Measurements from ENCODE around the gene SVIL. TPM values are rescaled to one million over a fixed set of nuclear protein-coding genes. Genes with fewer than 3 reads are reported as not detected.
A peak's percentile ranks its signal among the peaks of the same experiment; 100 is the strongest.

SVIL gene
- total RNA-seq, 3 donors from 2014 or later, result 25.8 to 69.5 (median 60.6) TPM

- intact Hi-C loops (cut with DNase I; ENCODE audit: low total_unique reads), result no loop called here
- no peaks in the 10 kb centered on the region for H3K4me1 ChIP-seq
- H3K27me3 ChIP-seq, result no peaks in the 10 kb centered on the region
- H3K4me3 ChIP-seq, result no peak overlapping the region
- DNase-seq (ENCODE audit: low spot score in 2 of 2), result no peak
- TF ChIP-seq CTCF (IDR thresholded peaks at IDR 0.05) (no peak), POLR2A (IDR thresholded peaks at IDR 0.05) (no peak), POLR2AphosphoS5 (IDR thresholded peaks at IDR 0.05) (no peak)
- H3K9me3 ChIP-seq, result no peaks in the 10 kb centered on the region
- H3K27ac ChIP-seq, result no peak overlapping the region
- no peaks in the 10 kb centered on the region for H3K36me3 ChIP-seq
Observed at GRCh38 chr10:29546773-29547313, 87.9 kb downstream of the SVIL start.

- H3K9me3 ChIP-seq, result no peaks in the 10 kb centered on the region
- H3K27ac ChIP-seq, result no peak overlapping the region
- no peaks in the 10 kb centered on the region for H3K36me3 ChIP-seq
- TF ChIP-seq POLR2AphosphoS5 (IDR thresholded peaks at IDR 0.05), result no peak
- TF ChIP-seq CTCF (IDR thresholded peaks at IDR 0.05), result no peak
- no peak for TF ChIP-seq POLR2A (IDR thresholded peaks at IDR 0.05)
- H3K27me3 ChIP-seq, result no peaks in the 10 kb centered on the region
- DNase-seq (ENCODE audit: low spot score in 2 of 2), result no peak
- no peak overlapping the region for H3K4me3 ChIP-seq
- no peaks in the 10 kb centered on the region for H3K4me1 ChIP-seq
- intact Hi-C loops (cut with DNase I; ENCODE audit: low total_unique reads), result no loop called here
Observed at GRCh38 chr10:29545122-29545521, 89.6 kb downstream of the SVIL start.

- Histone ChIP-seq H3K4me3 (no peak overlapping the region), H3K27ac (peak overlapping the region in 1 of 2 donors; percentile 30), H3K9me3 (no peaks in the 10 kb centered on the region), H3K4me1 (no peaks in the 10 kb centered on the region), H3K36me3 (no peaks in the 10 kb centered on the region), H3K27me3 (no peaks in the 10 kb centered on the region)
- no peak for DNase-seq (ENCODE audit: low spot score in 2 of 2)
- intact Hi-C loops (cut with DNase I; ENCODE audit: low total_unique reads), result no loop called here
- TF ChIP-seq CTCF (IDR thresholded peaks at IDR 0.05) (no peak), POLR2A (IDR thresholded peaks at IDR 0.05) (no peak), POLR2AphosphoS5 (IDR thresholded peaks at IDR 0.05) (no peak)
Observed at GRCh38 chr10:29543715-29544114, 91.1 kb downstream of the SVIL start.

GRCh38 chr10:29542723-29543122 lies 92.0 kb downstream of the SVIL start:
- H3K27me3 ChIP-seq, result no peaks in the 10 kb centered on the region
- no peaks in the 10 kb centered on the region for H3K36me3 ChIP-seq
- no peak for DNase-seq (ENCODE audit: low spot score in 2 of 2)
- intact Hi-C loops (cut with DNase I; ENCODE audit: low total_unique reads), result no loop called here
- H3K4me3 ChIP-seq, result no peak overlapping the region
- no peaks in the 10 kb centered on the region for H3K4me1 ChIP-seq
- TF ChIP-seq POLR2AphosphoS5 (IDR thresholded peaks at IDR 0.05) (no peak), POLR2A (IDR thresholded peaks at IDR 0.05) (no peak), CTCF (IDR thresholded peaks at IDR 0.05) (no peak)
- H3K27ac ChIP-seq, result peak overlapping the region in 1 of 2 donors; percentile 30
- no peaks in the 10 kb centered on the region for H3K9me3 ChIP-seq

- Histone ChIP-seq H3K9me3 (no peaks in the 10 kb centered on the region), H3K4me1 (no peaks in the 10 kb centered on the region), H3K27ac (no peak overlapping the region), H3K4me3 (no peak overlapping the region), H3K36me3 (no peaks in the 10 kb centered on the region), H3K27me3 (no peaks in the 10 kb centered on the region)
- no peak for DNase-seq (ENCODE audit: low spot score in 2 of 2)
- intact Hi-C loops (cut with DNase I; ENCODE audit: low total_unique reads), result no loop called here
- no peak for TF ChIP-seq CTCF (IDR thresholded peaks at IDR 0.05)
- no peak for TF ChIP-seq POLR2AphosphoS5 (IDR thresholded peaks at IDR 0.05)
- TF ChIP-seq POLR2A (IDR thresholded peaks at IDR 0.05), result no peak
Observed at GRCh38 chr10:29541422-29542210, 93.2 kb downstream of the SVIL start.
